Hepatocyte (in vitro differentiated cells): ENCODE data around the gene FAM3C.
A peak's percentile ranks its signal among the peaks of the same experiment; 100 is the strongest.

Experiments used
- CTCF ChIP-seq: fragments of 200-600 bp; sonication (generic); IDR thresholded peaks from 2 replicates; pipeline ENCODE4 v1.5.1; 2016; ENCODE audit warnings: antibody characterized with exemption, mild to moderate bottlenecking; ENCODE audit not compliant: poor library complexity
- EZH2 ChIP-seq: fragments of 200-600 bp; sonication (generic); IDR thresholded peaks from 2 replicates; pipeline ENCODE4 v1.6.1; 2016; ENCODE audit warnings: antibody characterized with exemption, mild to moderate bottlenecking, borderline replicate concordance

GRCh38 chr7:121329191-121330052 lies 66.7 kb downstream of the FAM3C start:
- peak; percentile 9 for TF ChIP-seq CTCF
- TF ChIP-seq EZH2, result peak; percentile 4
